ENCODE results near the gene D2HGDH. TPM values are rescaled to one million over a fixed set of nuclear protein-coding genes. Genes with fewer than 3 reads are reported as not detected.

Gene D2HGDH
- 10.8 and 13.9 TPM in 2 replicates for total RNA-seq

DNA sequence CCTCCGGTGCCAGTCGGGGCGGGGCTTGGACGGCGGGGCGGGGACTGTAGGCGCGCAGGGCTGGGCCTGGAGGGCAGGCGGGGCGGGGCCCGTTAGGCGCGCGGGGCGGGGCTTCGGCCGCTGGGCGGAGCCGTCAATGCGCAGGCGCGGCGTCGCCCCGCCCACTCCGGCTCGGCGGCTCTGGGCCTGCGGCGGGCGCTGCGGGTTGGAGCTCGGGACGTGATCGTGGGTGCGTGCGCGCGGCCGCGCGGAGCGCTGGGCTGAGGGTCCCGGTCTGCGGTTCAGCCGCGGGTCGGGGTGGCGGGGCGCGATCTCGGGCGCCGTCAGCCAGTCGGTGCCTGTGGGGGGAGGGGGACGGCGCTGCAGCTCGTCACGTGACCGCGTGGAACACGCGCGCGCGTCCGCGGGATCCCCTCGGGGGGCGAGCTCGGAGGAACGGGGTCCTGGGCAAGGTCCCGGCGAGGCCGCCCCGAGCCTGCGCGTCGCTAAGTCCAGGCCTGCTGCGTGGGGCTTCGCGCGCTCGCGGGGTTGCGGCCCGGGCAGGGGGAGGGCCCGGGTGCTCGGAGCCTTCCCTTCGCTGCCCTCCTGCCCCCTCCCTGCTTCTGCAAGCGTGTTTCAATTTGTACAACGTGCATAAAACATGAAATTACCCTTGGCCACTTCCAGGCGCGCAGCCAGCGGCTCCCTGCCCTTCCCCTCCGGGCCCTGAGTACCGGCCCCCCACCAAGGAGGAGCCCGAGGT, at the start of gene D2HGDH:
Gene D2HGDH (plus strand): TSS at position 164 of the 742 bp plus-strand sequence. CDS start 595 bp downstream, outside the sequence.
- no peak for DNase-seq (ENCODE audit: low read depth)
- TF ChIP-seq, protein P1, sequence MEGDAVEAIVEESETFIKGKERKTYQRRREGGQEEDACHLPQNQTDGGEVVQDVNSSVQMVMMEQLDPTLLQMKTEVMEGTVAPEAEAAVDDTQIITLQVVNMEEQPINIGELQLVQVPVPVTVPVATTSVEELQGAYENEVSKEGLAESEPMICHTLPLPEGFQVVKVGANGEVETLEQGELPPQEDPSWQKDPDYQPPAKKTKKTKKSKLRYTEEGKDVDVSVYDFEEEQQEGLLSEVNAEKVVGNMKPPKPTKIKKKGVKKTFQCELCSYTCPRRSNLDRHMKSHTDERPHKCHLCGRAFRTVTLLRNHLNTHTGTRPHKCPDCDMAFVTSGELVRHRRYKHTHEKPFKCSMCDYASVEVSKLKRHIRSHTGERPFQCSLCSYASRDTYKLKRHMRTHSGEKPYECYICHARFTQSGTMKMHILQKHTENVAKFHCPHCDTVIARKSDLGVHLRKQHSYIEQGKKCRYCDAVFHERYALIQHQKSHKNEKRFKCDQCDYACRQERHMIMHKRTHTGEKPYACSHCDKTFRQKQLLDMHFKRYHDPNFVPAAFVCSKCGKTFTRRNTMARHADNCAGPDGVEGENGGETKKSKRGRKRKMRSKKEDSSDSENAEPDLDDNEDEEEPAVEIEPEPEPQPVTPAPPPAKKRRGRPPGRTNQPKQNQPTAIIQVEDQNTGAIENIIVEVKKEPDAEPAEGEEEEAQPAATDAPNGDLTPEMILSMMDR (conservative IDR thresholded peaks at IDR 0.05; ENCODE audit: low read depth, low read length) = no peak
- peak within 1 kb of the TSS; percentile 91 for H3K4me3 ChIP-seq (ENCODE audit: low read depth, low read length)

DNA sequence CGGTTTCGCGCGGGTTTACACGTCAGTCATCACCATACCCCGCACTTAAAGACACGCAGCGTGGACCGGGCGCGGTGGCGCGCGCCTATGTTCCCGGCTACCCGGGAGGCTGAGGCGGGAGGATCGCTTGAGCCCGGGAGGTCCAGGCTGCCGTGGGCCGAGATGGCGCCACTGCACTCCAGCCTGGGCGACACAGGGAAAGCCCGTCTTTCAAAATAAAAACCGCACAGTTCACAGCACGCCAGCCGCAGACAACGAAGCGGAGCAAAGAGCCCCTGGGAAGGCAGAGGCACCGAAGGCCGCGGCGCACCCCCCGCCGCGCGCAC, 48.1 kb upstream of the D2HGDH start:
- peak overlapping the region; percentile 94 for H3K4me3 ChIP-seq (ENCODE audit: low read depth, low read length)
- TF ChIP-seq, protein P1 (conservative IDR thresholded peaks at IDR 0.05; ENCODE audit: low read depth, low read length) = no peak
- no peak for DNase-seq (ENCODE audit: low read depth)

DNA sequence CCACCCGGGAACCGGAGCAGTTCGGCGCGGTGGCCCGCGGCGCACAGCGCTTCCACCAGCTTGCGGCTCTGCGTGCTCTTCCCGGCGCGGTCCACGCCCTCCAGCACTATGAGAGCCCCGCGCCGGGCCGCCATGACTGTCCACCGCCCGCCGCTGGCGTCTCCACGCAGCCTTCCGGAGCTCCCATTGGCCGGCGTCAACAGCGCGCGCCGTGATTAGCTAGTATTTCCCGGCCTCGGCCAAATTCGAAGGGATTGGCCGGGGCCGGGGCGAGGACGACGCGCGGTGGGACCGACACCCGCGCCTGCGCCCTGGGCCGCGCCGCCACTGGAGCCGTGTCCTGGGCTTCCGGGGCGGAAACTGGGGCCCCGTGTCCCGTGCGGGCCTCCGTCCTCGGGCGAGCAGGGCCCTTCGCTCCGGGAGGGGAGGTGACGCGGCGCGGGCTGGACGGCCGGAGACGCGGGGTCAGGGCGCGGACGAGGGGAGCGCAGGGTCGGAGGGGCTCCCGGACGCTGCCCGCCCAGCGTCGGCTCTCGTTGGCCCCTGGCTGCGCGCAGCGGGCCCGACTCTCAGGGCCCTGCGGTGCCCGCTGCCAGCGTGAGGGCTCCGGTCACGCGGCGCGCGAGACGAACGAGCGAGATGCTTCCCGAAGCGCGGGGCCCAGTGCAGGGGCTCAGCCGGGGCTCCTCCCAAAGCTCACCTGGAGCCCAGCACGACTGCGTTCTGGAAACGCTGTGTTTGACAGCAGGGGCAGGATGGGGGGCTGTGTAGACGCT, 47.6 kb upstream of the D2HGDH start, which contains the start of gene DTYMK:
Gene DTYMK (minus strand): TSS at position 166 of the 776 bp plus-strand sequence. CDS start 32 bp downstream, at position 134.
- peak within 1 kb of the TSS; percentile 94 for H3K4me3 ChIP-seq (ENCODE audit: low read depth, low read length)
- TF ChIP-seq, protein P1 (conservative IDR thresholded peaks at IDR 0.05; ENCODE audit: low read depth, low read length) = no peak
- DNase-seq (ENCODE audit: low read depth) = no peak

DNA sequence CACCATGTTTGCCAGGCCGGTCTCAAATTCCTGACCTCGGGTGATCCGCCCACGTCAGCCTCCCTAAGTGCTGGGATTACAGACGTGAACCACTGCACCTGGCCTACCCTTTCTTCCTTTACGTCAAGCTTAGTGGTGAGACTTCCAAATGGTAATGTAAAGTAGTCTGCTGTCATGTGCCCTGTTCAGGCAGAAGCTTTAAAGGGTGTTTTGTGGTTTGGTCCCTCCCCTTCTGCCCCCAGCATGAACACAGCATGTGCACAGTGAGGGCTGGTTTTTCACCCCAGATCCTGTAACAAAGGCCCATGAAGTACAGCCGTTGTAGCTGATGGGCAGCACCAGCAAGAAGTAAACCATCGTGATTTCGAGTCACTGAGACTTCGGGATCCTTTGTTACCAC, 45.1 kb upstream of the D2HGDH start:
- TF ChIP-seq, protein P1 (conservative IDR thresholded peaks at IDR 0.05; ENCODE audit: low read depth, low read length) = no peak
- DNase-seq (ENCODE audit: low read depth) = no peak
- no peak overlapping the region for H3K4me3 ChIP-seq (ENCODE audit: low read depth, low read length)

DNA sequence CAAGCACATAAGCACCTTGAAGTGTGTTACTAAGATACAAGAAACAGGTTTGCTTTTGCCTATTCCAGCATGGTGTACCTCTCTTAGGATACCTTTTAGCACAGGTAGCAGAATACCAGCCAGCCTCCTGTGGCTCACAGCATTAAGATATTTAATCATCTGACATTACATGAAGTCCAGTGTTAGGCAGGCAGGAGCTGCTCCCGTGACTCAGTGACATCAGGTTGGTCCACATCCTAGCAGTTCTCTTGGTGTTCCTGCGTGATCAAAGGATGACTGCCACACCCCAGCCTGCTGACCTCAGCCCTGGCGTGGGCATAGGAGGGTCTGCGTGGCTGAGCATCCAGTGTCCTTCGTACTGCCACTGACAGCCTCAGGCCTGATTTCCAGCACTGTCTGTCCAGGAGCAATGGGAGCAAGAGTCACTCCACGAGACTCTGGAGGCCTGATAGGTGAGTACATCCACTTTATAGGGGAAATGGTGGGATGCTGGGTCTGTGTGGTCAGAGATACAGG, 44.2 kb upstream of the D2HGDH start:
- DNase-seq (ENCODE audit: low read depth) = no peak
- H3K4me3 ChIP-seq (ENCODE audit: low read depth, low read length) = no peak overlapping the region
- TF ChIP-seq, protein P1 (conservative IDR thresholded peaks at IDR 0.05; ENCODE audit: low read depth, low read length) = no peak

DNA sequence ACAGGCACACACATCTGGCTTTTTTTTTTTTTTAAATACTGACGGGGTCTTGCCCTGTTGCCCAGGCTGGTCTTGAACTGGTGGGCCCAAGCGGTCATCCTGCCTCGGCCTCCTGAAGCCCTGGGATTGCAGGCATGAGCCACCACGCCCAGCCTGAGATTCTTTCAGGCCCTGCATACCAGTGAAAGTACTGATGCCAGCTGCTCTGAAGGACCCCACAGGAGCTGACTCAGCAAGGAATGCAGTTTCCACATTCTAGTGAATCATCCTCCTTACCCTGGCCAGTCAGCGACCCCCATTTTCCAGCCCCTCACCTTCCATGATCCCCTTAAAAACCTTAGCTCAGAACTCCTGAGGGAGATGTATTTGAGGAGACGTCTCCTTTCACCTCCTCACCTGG, 42.0 kb upstream of the D2HGDH start:
- DNase-seq (ENCODE audit: low read depth) = no peak
- H3K4me3 ChIP-seq (ENCODE audit: low read depth, low read length) = no peak overlapping the region
- TF ChIP-seq, protein P1 (conservative IDR thresholded peaks at IDR 0.05; ENCODE audit: low read depth, low read length) = no peak
